Endothelial cell of umbilical vein (primary cell): ENCODE results near the gene UHMK1. TPM values are rescaled to one million over a fixed set of nuclear protein-coding genes. Genes with fewer than 3 reads are reported as not detected.
"Not testable (repeated sequence)": the region's sequence is repeated elsewhere in the genome, so short reads cannot be mapped to it uniquely, and the experiment has no call there.

ENCODE experiments used
- BruUV-seq: library from RNA; stranded (reverse); fragments of 400-500 nt; replicated peaks from 2 replicates; lab custom pipeline; 2021; lab: Mats Ljungman, UMichigan
- CTCF ChIA-PET: fragments of 300-600, 350-600 bp; sonication (Branson Sonifier 250); formaldehyde crosslinking; loops from one replicate; lab custom pipeline; 2021; ENCODE audit warnings: antibody characterized with exemption, inconsistent platforms; lab: Charles Lee
- POLR2A ChIA-PET: fragments of 300-600, 350-600 bp; sonication (Branson Sonifier 250); formaldehyde crosslinking; loops from one replicate; lab custom pipeline; 2021; ENCODE audit warnings: antibody characterized with exemption, inconsistent platforms; lab: Charles Lee
- DNase-seq: peaks from one replicate; pipeline ENCODE4 v3.0.0-alpha.2; 2011; ENCODE audit warnings: low read depth, low spot score
- FAIRE-seq: peaks from 2 replicates; lab custom pipeline; 2011; peaks lifted over from hg19 to GRCh38; lab: Jason Lieb, UNC
- H2AFZ ChIP-seq: 2 replicates; pipeline ENCODE4 v1.6.0; 2012; ENCODE audit warnings: low read depth, low read length, control low read depth, inconsistent platforms
- H3K27ac ChIP-seq: 2 replicates; pipeline ENCODE4 v1.5.1; 2011; ENCODE audit warnings: low read depth, mild to moderate bottlenecking, control low read depth, low read length, moderate library complexity; ENCODE audit not compliant: insufficient read depth
- H3K27me3 ChIP-seq, 2 experiments: 2 replicates each; pipeline versions ENCODE4 v1.6.0 to v1.6.1; 2011; ENCODE audit warnings: low read length in 2 of 2, mixed read lengths in 1 of 2; ENCODE audit not compliant: control insufficient read depth in 2 of 2, insufficient read depth in 2 of 2
- H3K36me3 ChIP-seq, 2 experiments: 2 replicates in 1 of 2; 3 replicates in 1 of 2; pipeline ENCODE4 v1.5.1; 2011; ENCODE audit warnings: low read length in 2 of 2, mild to moderate bottlenecking in 1 of 2, moderate library complexity in 1 of 2; ENCODE audit not compliant: control insufficient read depth in 2 of 2, insufficient read depth in 2 of 2; ENCODE audit errors: extremely low read depth in 1 of 2
- H3K4me1 ChIP-seq: 3 replicates; pipeline ENCODE4 v1.5.1; 2011; ENCODE audit warnings: mild to moderate bottlenecking, low read length; ENCODE audit not compliant: control insufficient read depth, insufficient read depth; ENCODE audit errors: extremely low read depth
- H3K4me2 ChIP-seq: 2 replicates; pipeline ENCODE4 v1.6.1; 2011; ENCODE audit warnings: low read length, control low read depth, mixed read lengths; ENCODE audit not compliant: insufficient read depth
- H3K4me3 ChIP-seq, 3 experiments: fragments of 200-600 bp in 1 of 3; sonication (generic), shearing (Covaris generic) in 1 of 3; replicated peaks in 1 of 3; 2 replicates each; pipeline ENCODE4 v1.5.1; 2011 to 2016; ENCODE audit warnings: control low read depth in 3 of 3, low read length in 3 of 3, mild to moderate bottlenecking in 2 of 3, inconsistent platforms in 1 of 3, low read depth in 1 of 3, moderate library complexity in 1 of 3; ENCODE audit not compliant: insufficient read depth in 1 of 3
- H3K79me2 ChIP-seq: 2 replicates; pipeline ENCODE4 v1.6.0; 2012; ENCODE audit warnings: low read length, inconsistent platforms; ENCODE audit not compliant: control insufficient read depth, insufficient read depth
- H3K9ac ChIP-seq: replicated peaks from 2 replicates; pipeline ENCODE3; 2011; ENCODE audit warnings: low read length, control low read depth; ENCODE audit not compliant: insufficient read depth; ENCODE audit errors: extremely low read depth
- H3K9me1 ChIP-seq: replicated peaks from 3 replicates; pipeline ENCODE4 v1.6.0; 2011; ENCODE audit warnings: mild to moderate bottlenecking, low read length; ENCODE audit not compliant: control insufficient read depth, insufficient read depth; ENCODE audit errors: extremely low read depth
- H3K9me3 ChIP-seq: replicated peaks from 2 replicates; pipeline ENCODE4 v1.5.1; 2012; ENCODE audit warnings: low read length, inconsistent platforms; ENCODE audit not compliant: control insufficient read depth, insufficient read depth
- H4K20me1 ChIP-seq: replicated peaks from 2 replicates; pipeline ENCODE3; 2011; ENCODE audit warnings: mild to moderate bottlenecking, low read length; ENCODE audit not compliant: control insufficient read depth, insufficient read depth; ENCODE audit errors: extremely low read depth
- CTCF ChIP-seq, 2 donors: IDR thresholded peaks; 1 replicate in 1 of 2; 2 replicates in 1 of 2; pipeline ENCODE4 v1.5.1; 2011; ENCODE audit warnings: low read length in 2 of 2, mild to moderate bottlenecking in 2 of 2, moderate library complexity in 2 of 2, control low read depth in 1 of 2, inconsistent platforms in 1 of 2, low read depth in 1 of 2; ENCODE audit not compliant: insufficient read depth in 1 of 2; ENCODE audit errors: extremely low read depth in 1 of 2
- EZH2 ChIP-seq: IDR thresholded peaks from 2 replicates; pipeline ENCODE4 v1.6.1; 2012; ENCODE audit warnings: borderline replicate concordance, low read depth, mild to moderate bottlenecking, moderate library complexity, low read length, inconsistent platforms; ENCODE audit not compliant: severe bottlenecking
- FOS ChIP-seq: IDR thresholded peaks from 2 replicates; pipeline ENCODE4 v1.6.1; 2011; ENCODE audit warnings: mild to moderate bottlenecking, low read length, moderate library complexity, borderline replicate concordance; ENCODE audit not compliant: insufficient read depth
- GATA2 ChIP-seq: IDR thresholded peaks from 2 replicates; pipeline ENCODE4 v1.7.0; 2011; ENCODE audit warnings: low read depth, mild to moderate bottlenecking, moderate library complexity, mixed read lengths, low read length; ENCODE audit not compliant: insufficient read length, insufficient read depth
- JUN ChIP-seq: IDR thresholded peaks from 2 replicates; pipeline ENCODE4 v1.6.1; 2011; ENCODE audit warnings: borderline replicate concordance, low read depth; ENCODE audit not compliant: insufficient read length, insufficient read depth
- MAX ChIP-seq: IDR thresholded peaks from 2 replicates; pipeline ENCODE4 v1.6.1; 2011; ENCODE audit not compliant: insufficient read depth, insufficient read length
- MYC ChIP-seq: IDR thresholded peaks from one replicate; pipeline ENCODE4 v1.6.1; 2011; ENCODE audit warnings: mild to moderate bottlenecking, low read depth, low read length
- POLR2A ChIP-seq: IDR thresholded peaks from 2 replicates; pipeline ENCODE4 v1.6.1; 2012; ENCODE audit warnings: low read depth, mild to moderate bottlenecking, control low read depth, low read length
- POLR2AphosphoS5 ChIP-seq: IDR thresholded peaks from 2 replicates; pipeline ENCODE4 v1.6.1; 2012; ENCODE audit warnings: low read depth, mild to moderate bottlenecking, control low read depth, low read length, moderate library complexity; ENCODE audit not compliant: insufficient read depth
- dilution Hi-C: fragments of 300-500 bp; cut with MboI; formaldehyde crosslinking; loops from one replicate; pipeline ENCODE4 v1.15.0; 2019; ENCODE audit warnings: low sequenced_read_pairs; ENCODE audit not compliant: extremely low pct_ligation_motif_present
- intact Hi-C: fragments of 100-400 bp; cut with micrococcal nuclease; formaldehyde crosslinking; loops from one replicate; pipeline ENCODE4 v1.10.0; 2022
- polyA plus RNA-seq, 4 experiments: library from polyadenylated mRNA; depleted of rRNA in 3 of 4; stranded (reverse) in 3 of 4; unstranded in 1 of 4; fragments of >200 nt; gene quantifications; 2 replicates each; pipeline versions ENCODE4 v1.2.1 to v1.2.3, GENCODE V29; 2011 to 2012; ENCODE audit warnings: missing spikeins in 1 of 4
- total RNA-seq: library from RNA; stranded (reverse); gene quantifications from 2 replicates; pipeline ENCODE4 v1.2.3, GENCODE V29; 2021

Gene UHMK1
- total and polyA plus RNA-seq, 2 donors (not counting 3 experiments of a cell fraction or from before 2014, with no cell fraction given) = 9.2 to 35.0 TPM

GRCh38 chr1:162488219-162488618 is 9.4 kb upstream of the UHMK1 start:
- H2AFZ ChIP-seq = peak overlapping the region; percentile 32
- H3K4me2 ChIP-seq = no peak overlapping the region
- H3K4me1 ChIP-seq = peaks cover 8% of the 10 kb centered on the region
- BruUV-seq = no TSS peak
- no peak for FAIRE-seq
- no peak overlapping the region for H3K27ac ChIP-seq
- no peak overlapping the region for H3K9ac ChIP-seq
- no peaks in the 10 kb centered on the region for H3K9me1 ChIP-seq
- H3K9me3 ChIP-seq = no peaks in the 10 kb centered on the region
- no peak for DNase-seq
- dilution Hi-C loops (no loop called here), intact Hi-C loops (no loop called here)
- H3K4me3 ChIP-seq = no peak overlapping the region
- POLR2A ChIA-PET = no interaction called here
- CTCF ChIA-PET = no interaction called here
- no peaks in the 10 kb centered on the region for H3K27me3 ChIP-seq
- H3K79me2 ChIP-seq = no peaks in the 10 kb centered on the region
- no peaks in the 10 kb centered on the region for H3K36me3 ChIP-seq
- H4K20me1 ChIP-seq = no peaks in the 10 kb centered on the region
- TF ChIP-seq POLR2AphosphoS5 (no peak), MYC (no peak), POLR2A (no peak), JUN (no peak), CTCF (IDR thresholded peaks at IDR 0.05; ENCODE audit: extremely low read depth in 1 of 2, insufficient read depth in 1 of 2, low read depth in 1 of 2, low read length in 2 of 2) (no peak), FOS (no peak), EZH2 (no peak), MAX (no peak), GATA2 (no peak)

DNA sequence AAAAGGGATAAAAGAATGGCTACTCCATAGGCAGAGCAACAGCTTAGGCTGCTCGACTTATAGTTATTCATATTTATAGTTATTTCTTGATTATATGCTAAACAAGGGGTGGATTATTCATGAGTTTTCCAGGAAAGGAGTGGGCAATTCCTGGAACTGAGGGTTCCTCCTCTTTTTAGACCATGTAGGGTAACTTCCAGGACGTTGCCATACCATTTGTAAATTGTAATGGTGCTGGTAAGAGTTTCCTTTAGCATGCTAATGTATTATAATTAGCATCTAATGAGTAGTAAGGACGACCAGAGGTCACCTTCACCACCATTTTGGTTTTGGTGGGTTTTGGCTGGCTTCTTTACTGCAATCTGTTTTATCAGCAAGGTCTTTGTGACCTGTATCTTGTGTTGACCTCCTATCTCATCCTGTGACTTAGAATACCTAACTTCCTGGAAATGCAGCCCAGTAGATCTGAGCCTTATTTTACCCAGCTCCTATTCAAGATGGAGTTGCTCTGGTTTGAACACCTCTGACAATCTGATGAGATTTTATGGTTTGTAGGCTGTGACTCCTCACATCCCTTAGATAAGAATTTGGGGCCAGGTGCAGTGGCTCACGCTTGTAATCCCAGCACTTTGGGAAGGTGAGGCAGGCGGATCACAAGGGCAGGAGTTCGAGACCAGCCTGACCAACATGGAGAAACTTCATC is 1.9 kb upstream of the UHMK1 start:
- H3K27me3 ChIP-seq, H2AFZ ChIP-seq, dilution Hi-C loops, H3K9me1 ChIP-seq, POLR2A ChIA-PET, FAIRE-seq, H3K27ac ChIP-seq, H3K9ac ChIP-seq, BruUV-seq, H4K20me1 ChIP-seq, H3K36me3 ChIP-seq, H3K4me3 ChIP-seq, H3K4me2 ChIP-seq, DNase-seq, H3K9me3 ChIP-seq: not testable (repeated sequence)
- Histone ChIP-seq H3K79me2 (peaks cover 35% of the 10 kb centered on the region), H3K4me1 (peaks cover 14% of the 10 kb centered on the region)
- CTCF ChIA-PET = interaction anchor here (0.6 kb wide), 1 partner anchor 14 kb away, joined by 4 read pairs; no protein-coding TSS in a partner anchor
- intact Hi-C loops = loop anchor here (5.0 kb wide), 1 partner anchor 438 kb away; no protein-coding TSS in a partner anchor
